CD4-positive, alpha-beta T cell treated with Interferon gamma for 1 hour (primary cell): ENCODE measurements around the gene TMEM181.
"Not testable (repeated sequence)": the region's sequence is repeated elsewhere in the genome, so short reads cannot be mapped to it uniquely, and the experiment has no call there.

Experiments used
- DNase-seq: peaks from one replicate; pipeline ENCODE4 v3.0.0-alpha.2; 2020

Gene TMEM181

DNA sequence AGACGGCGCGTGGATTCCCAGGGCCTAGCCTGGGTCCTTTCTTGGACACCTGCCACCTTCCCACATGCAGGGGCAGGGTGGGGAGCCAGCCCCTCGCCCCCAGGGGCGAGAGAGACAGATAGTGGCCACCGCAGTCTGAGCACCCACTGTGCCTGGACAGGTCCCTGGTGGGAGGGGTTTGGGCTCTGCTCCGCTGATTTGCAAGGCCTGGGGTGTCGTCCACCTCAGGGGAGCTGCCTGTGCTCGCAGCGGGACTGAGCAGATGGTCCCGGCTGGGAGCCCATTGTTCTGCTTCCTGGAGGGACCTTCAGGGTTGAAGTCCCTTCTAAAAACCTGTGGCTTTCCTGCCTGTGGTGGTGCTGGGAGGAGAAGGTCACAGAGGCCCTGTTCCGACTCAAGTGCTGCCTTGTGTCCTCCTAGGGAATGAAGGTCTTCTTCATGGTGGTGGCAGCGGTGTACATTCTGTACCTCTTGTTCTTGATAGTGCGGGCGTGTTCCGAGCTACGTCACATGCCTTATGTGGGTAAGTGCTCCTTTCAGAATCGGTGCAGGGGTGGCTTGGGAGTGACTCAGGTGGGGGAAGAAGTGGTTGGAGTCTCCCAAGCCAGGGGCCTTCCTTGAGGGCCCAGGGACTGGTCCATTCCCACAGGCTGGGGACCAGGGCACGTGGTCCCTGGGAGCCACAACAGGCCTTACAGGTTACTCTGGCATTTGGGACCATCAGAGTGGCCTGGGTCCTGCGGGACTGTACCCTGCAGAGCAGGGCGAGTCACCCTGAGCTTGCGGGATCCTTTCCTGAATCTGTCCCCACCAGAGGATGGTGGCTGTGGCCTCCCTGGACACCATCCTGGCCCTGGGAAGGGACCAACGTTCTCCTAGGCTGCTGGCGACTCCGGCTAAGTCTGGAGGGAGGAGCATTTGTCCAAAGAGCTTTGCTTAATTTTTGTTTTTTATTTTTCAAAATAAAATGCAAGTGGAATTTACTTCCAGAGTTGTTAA, 65.1 kb downstream of the TMEM181 start:
- no peak for DNase-seq

- DNase-seq: no peak
Observed at GRCh38 chr6:158625881-158626305, 66.0 kb downstream of the TMEM181 start.

DNA sequence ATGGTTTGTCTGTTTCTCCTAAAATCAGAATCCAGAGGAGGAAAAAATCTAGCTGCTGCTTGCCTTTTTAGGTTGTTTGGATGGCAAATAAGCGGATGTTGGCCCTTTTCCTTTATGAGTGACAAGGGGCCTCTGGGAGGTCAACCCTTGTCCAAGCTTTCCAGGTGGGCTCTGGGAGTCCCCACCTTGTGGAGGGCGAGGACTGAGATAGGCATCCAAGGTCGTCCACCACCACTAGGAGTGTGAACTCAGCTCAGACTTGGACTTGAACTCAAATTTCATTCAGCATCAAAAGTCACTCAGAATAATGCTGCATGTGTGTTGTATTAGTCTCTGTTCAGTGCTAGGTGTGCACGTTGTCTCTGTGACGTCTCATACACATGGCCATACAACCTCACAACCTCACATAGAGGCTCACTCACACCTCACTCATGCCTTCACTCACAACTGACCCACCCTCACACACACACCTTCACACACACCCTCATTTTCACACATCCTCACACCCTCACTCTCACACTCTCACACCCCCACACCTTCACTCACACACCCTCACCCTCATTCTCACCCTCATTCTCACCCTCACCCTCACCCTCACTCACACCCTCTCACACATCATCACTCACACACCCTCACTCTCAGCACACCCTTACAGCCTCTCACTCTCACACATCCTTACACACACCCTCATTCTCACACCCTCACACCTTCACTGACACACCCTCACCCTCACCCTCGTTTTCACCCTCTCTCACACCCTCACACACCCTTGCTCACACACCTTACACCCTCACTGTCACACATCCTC, 66.7 kb downstream of the TMEM181 start:
- no peak for DNase-seq

DNA sequence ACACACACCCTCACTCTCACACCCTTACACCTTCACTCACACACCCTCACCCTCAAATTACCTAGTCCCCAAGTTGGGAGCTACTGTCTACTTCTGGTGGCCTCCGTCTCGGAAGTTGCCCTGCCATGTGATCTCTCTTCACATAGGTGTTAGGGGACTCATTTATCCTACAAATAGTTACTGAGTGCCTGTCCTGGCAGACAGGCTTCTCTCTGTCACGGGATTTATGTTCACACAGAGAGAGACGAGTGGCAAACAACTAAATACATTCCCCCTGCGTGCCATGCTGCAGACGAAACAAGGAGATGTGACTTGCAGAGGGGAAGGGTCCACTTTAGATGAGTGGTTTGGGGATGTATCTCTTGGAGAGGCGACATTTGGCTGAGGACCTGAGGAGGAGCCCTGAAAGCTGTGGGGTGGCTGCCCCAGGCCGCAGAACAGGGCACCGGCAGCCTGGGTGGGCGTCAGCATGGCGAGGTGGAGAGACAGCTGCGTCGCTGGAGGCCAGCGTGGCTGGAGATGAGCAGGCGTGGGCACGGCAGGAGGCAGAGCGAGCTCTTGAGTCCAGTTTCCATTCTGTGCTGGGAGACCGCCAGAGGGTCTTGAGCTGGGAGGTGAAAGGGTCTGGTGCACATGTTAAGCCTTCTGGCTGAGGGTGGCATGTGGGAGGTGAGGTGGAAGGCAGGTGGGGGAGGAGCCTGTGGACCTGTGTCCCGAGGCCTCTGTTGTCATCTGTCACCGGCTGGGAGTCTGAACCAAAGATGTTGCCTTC, 67.5 kb downstream of the TMEM181 start:
- no peak for DNase-seq

DNA sequence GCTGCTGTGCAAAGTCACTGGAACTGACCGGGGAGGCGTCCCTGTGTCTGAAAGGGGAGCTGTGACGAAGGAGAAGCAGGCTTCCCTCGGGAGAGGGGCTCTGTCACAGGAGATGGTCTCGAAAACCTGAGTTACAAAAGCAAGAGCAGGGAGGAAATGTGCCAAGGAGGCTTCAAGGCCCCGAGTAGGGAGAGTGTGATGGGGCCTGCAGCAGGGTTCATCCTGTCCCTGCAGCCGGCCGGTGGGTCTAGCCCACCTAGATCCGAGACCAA, 68.0 kb downstream of the TMEM181 start:
- no peak for DNase-seq

- DNase-seq: no peak
Observed at GRCh38 chr6:158628542-158628941, 68.7 kb downstream of the TMEM181 start.

DNA sequence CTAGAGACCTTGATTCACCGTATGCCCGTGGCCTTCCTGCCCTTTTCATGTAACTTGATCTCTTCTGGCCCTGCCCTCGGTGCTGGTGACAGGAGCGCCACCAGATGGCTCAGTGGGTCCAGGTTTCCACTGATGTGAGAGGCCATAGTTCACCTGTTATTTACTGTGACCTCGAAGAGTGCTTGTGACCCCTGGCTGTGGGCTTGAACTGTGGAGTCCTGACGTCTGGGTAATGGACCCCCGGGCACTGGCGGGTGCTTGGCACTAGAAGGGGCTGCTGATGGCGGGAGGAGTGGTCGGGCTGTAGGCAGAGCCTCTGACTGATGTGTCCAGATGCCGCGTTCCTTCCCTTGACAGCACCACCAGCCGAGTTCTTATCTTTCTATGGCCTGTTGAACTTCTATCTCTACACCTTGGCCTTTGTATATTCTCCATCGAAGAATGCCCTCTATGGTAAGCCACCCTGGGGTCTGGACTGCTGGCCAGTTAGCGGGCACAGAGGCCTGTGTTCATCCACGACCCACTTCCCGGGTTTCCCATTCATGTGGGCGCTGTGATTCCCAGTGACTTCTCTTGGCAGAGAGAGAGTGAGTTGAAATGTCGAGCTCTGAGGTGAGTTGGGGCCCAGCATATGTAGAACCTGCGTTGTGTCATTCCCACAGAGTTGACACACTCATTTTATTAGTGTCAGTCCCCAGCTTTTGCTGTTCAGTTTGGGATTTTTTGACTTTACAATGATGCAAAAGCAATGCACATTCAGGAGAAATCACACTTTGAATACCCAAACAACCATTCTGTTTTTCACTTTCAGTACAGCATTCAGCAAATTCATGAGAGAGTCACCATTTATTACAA, 69.7 kb downstream of the TMEM181 start:
- peak; percentile 28 for DNase-seq

- DNase-seq: no peak
Observed at GRCh38 chr6:158630938-158631616, 71.2 kb downstream of the TMEM181 start.

GRCh38 chr6:158631678-158632537, 72.0 kb downstream of the TMEM181 start:
- peak; percentile 61 for DNase-seq

- DNase-seq: not testable (repeated sequence)
Observed at GRCh38 chr6:158632538-158633119, 72.7 kb downstream of the TMEM181 start.

GRCh38 chr6:158633127-158633526, 73.2 kb downstream of the TMEM181 start:
- DNase-seq: no peak

DNA sequence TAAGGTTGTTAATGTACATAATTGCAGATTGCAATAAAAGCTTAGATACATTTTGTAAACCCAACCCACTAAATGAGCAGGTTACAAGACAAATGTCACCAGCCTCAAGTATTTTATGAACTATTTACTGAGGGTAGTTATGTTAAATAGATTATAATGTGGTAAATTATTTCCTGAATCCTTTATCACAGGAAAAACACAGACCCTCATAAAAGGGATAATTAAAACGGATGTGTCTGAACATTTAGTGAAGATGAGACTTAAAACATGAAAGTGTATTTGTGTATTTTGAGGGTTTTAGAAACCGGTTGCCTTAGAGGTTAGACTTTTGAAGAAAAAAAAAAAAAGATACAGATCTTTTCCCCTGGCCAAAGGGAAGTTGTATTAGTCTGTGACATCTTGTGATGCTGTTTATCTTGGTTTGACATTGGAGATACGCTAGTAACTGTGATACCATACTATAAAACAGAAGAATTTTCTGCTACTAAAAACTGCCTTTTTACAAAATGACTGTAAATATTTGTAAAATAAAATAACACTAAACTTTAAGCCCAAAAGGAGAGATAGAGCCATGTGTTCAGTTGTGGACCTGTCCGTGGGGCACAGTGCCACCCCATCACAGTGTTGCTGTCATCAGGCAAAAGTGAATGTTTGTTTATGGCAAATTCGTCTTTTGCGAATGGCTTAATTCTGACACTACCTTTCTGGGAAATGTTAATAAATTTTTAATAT, 75.0 kb downstream of the TMEM181 start:
- DNase-seq: no peak

GRCh38 chr6:158635427-158636073, 75.7 kb downstream of the TMEM181 start:
- DNase-seq: no peak

DNA sequence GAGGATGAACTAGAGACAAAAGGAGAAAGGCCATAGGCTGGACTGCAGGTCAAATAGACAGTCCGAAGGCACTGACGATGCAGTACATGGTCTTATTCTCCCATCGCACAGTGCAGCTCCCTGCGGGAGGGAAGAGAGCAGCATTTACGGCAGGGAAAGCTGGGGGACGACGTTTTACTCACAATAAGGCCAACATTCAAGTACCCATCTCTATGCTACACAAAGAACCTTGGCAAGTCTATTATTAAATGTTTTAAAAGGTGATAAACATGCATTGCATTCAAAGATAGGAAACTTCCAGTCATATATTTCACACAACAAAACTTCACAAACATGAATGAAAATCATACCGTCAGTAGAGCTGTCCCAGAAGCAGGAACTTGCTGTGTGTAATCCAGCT, 76.9 kb downstream of the TMEM181 start:
- no peak for DNase-seq

DNA sequence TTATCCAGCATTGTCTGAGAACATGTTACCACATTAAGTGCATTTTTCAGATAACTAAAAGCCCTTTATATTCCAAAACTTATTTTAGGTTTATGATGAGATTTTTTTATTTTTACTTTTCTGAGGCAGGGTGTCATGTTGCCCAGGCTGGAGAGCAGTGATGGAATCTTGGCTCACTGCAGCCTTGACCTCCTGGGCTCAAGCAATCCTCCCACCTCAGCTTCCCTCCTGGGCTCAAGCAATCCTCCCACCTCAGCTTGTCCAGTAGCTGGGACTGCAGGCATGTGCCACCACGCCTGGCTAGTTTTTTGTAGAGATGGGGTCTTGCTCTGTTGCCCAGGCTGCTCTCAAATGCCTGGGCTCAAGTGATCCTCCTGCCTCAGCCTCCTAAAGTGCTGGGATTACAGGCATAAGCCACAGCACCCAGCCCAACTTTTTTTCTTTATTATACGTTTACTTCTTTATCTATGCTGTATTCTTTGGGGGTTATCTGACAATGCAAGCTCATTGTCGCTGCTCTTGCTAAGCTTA, 78.5 kb downstream of the TMEM181 start:
- DNase-seq: no peak

DNA sequence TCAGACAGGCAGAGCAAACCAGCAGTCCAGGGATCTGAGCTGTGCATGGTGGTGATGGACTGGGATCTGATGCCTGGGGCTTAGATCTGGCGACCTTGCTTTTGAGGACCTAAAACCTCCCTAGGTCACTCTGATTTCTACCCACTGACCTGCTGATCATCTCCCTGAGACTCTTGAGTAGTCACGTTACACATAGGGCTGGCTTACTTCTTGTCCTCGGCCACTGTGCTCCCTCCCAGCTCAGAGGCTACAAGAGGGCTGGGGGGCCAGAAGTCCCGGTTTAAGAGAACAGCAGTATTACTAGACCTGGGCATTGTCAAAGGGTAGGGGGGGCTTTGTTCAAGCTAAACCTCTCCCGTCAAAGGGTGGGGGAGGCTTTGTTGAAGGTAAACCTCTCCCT, 79.2 kb downstream of the TMEM181 start:
- no peak for DNase-seq

DNA sequence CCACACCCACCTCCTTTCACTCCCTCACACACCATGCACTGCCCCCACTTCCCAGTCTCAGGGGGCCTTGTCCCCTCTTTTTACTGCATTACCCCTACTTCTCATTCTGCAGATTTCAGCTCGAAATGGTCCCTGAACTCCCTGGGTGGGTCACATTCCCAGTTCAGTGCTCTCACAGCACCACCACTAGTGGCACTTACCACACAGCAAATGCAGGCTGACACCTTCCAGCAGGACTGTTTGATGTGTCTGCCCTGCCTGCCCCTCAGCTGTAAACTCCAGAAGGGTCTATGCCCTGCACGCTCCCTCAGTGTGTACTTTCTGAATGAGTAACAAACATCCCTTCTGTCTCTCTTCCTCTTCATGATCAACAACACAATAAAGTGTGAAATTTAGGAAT, 80.6 kb downstream of the TMEM181 start:
- no peak for DNase-seq

DNA sequence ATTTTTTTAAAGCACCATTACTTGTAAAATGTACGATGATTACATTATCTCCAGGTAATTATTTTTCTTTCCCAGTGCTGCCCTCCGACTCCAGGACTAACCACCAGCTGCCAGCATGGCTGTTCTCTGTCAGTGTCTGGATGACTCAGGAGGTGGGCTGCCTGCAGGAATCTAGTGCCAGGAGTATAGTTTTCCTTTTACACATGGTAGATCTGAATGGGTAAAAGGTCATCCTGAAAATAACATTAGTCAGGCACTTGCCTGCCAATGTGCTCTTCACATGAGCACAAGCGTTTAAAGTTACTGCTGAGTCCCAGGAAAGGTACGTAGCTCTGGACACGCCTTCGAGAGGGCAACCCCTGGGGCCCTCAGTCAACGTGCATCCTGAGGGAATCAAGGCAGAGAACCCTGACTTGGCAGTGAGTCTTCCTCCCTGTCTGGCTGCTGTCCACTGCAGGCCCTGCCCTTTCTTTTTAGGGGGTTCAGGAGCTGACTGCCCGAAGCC, 82.3 kb downstream of the TMEM181 start:
- DNase-seq: no peak

DNA sequence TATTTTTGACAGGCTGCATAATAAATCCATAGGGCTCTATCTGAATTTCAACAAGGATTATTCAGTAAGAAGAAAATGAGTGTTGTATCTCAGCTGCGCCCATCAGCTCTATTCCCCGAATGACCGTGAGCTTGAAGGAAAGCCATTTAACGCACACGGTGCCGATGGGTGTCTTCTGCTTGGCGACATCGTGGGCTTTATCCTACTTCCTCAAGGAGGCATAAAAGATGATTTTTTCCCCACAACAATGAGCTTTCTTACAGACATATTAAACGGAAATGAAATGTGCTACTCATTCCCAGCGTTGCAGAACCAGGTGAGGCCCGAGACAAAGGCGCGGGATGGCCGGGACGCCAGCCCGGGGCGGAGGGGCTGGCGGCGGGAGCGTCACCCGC, 83.9 kb downstream of the TMEM181 start:
- no peak for DNase-seq
